Lower lobe of right lung (tissue), 2 donors: ENCODE data around the gene ETV3. TPM values are rescaled to one million over a fixed set of nuclear protein-coding genes. Genes with fewer than 3 reads are reported as not detected.

Experiments used
- ATAC-seq, 2 donors: fragments of 200-7000 bp; cut with Tn5 transposase; one replicate each; pipeline ENCODE4 v1.9.1; 2020 to 2022; ENCODE audit warnings: mild to moderate bottlenecking in 2 of 2, moderate library complexity in 2 of 2
- DNase-seq: peaks from one replicate; pipeline ENCODE4 v3.0.0-alpha.2; 2020
- H3K27ac ChIP-seq: fragments of 200-600 bp; one replicate; pipeline ENCODE4 v1.8.0; 2022
- H3K27me3 ChIP-seq: fragments of 200-600 bp; one replicate; pipeline ENCODE4 v1.8.0; 2022; ENCODE audit warnings: low read depth
- H3K36me3 ChIP-seq: fragments of 200-600 bp; one replicate; pipeline ENCODE4 v1.8.0; 2022; ENCODE audit warnings: mild to moderate bottlenecking
- H3K4me1 ChIP-seq: fragments of 200-600 bp; one replicate; pipeline ENCODE4 v1.8.0; 2022
- H3K4me3 ChIP-seq: fragments of 200-600 bp; one replicate; pipeline ENCODE4 v1.8.0; 2022; ENCODE audit warnings: mild to moderate bottlenecking
- H3K9me3 ChIP-seq: fragments of 200-600 bp; one replicate; pipeline ENCODE4 v1.8.0; 2022
- CTCF ChIP-seq: fragments of 200-600 bp; IDR thresholded peaks from one replicate; pipeline ENCODE4 v1.8.0; 2022; ENCODE audit warnings: antibody characterized with exemption, mild to moderate bottlenecking
- intact Hi-C: fragments of 100-400 bp; cut with DNase I; formaldehyde crosslinking; loops from one replicate; pipeline ENCODE4 v1.11.0; 2022
- total RNA-seq: library from RNA; stranded (reverse); fragmentation: NEBNext Ultra II Directional; extraction: Animal tissue kit (Norgen Biotek cat#: 25700); gene quantifications from one replicate; pipeline ENCODE4 v1.2.1, GENCODE V29; 2021
- donor health status: DM: no; HTN: yes; CAD: no; lungs with severe emphysema.

The ETV3 gene
- total RNA-seq, 1 donor from 2014 or later: 29.5 TPM

GRCh38 chr1:157142201-157142600 is 4.0 kb upstream of the ETV3 start:
- intact Hi-C loops: no loop called here
- TF ChIP-seq CTCF: no peak
- Histone ChIP-seq H3K27me3 (no peaks in the 10 kb centered on the region), H3K4me1 (peaks cover 7% of the 10 kb centered on the region), H3K36me3 (no peaks in the 10 kb centered on the region), H3K27ac (no peak overlapping the region), H3K4me3 (no peak overlapping the region), H3K9me3 (no peaks in the 10 kb centered on the region)
- ATAC-seq (no peak), DNase-seq (no peak)

- TF ChIP-seq CTCF: no peak
- ATAC-seq (no peak), DNase-seq (no peak)
- Histone ChIP-seq H3K4me3 (no peak overlapping the region), H3K27me3 (no peaks in the 10 kb centered on the region), H3K27ac (no peak overlapping the region), H3K36me3 (no peaks in the 10 kb centered on the region), H3K9me3 (no peaks in the 10 kb centered on the region), H3K4me1 (peaks cover 16% of the 10 kb centered on the region)
- intact Hi-C loops: no loop called here
Measured at GRCh38 chr1:157141212-157141855, 3.1 kb upstream of the ETV3 start.

GRCh38 chr1:157140063-157140588 is 1.9 kb upstream of the ETV3 start:
- Histone ChIP-seq H3K36me3 (peaks cover 11% of the 10 kb centered on the region), H3K27ac (no peak overlapping the region), H3K4me1 (peaks cover 28% of the 10 kb centered on the region), H3K27me3 (no peaks in the 10 kb centered on the region), H3K4me3 (no peak overlapping the region), H3K9me3 (no peaks in the 10 kb centered on the region)
- intact Hi-C loops: no loop called here
- no peak for TF ChIP-seq CTCF
- ATAC-seq (no peak), DNase-seq (no peak)

GRCh38 chr1:157139052-157139715 is 989 bp upstream of the ETV3 start:
- H3K36me3 ChIP-seq: peaks cover 20% of the 10 kb centered on the region
- H3K4me1 ChIP-seq: peaks cover 37% of the 10 kb centered on the region
- H3K27ac ChIP-seq: peak overlapping the region; percentile 99
- no peak for TF ChIP-seq CTCF
- peak overlapping the region; percentile 90 for H3K4me3 ChIP-seq
- no peak for DNase-seq
- H3K9me3 ChIP-seq: no peaks in the 10 kb centered on the region
- ATAC-seq: peak in 1 of 2 donors; percentile 0
- no peaks in the 10 kb centered on the region for H3K27me3 ChIP-seq
- intact Hi-C loops: no loop called here

- H3K9me3 ChIP-seq: no peaks in the 10 kb centered on the region
- DNase-seq: no peak
- H3K27ac ChIP-seq: peak overlapping the region; percentile 99
- TF ChIP-seq CTCF: no peak
- no peaks in the 10 kb centered on the region for H3K27me3 ChIP-seq
- H3K36me3 ChIP-seq: peaks cover 36% of the 10 kb centered on the region
- peaks cover 52% of the 10 kb centered on the region for H3K4me1 ChIP-seq
- H3K4me3 ChIP-seq: peak overlapping the region; percentile 90
- ATAC-seq: peak; percentile 0 to 3
- intact Hi-C loops: no loop called here
Measured at GRCh38 chr1:157137408-157138219, 581 bp downstream of the ETV3 start.
